MM.1S (cell line): Measurements from ENCODE around the gene GPATCH3.

Experiments used
- DNase-seq: peaks from one replicate; pipeline ENCODE4 v3.0.0-alpha.2; 2015
- H2AFZ ChIP-seq: fragments of 300-600 bp; sonication (generic); 2 replicates; pipeline ENCODE4 v1.6.0; 2016; ENCODE audit warnings: antibody characterized with exemption, low read length
- H3F3A ChIP-seq: fragments of 300-600 bp; sonication (generic); 2 replicates; pipeline ENCODE4 v1.6.1; 2016; ENCODE audit warnings: mild to moderate bottlenecking, antibody characterized with exemption, low read length, moderate library complexity, mixed read lengths; ENCODE audit not compliant: insufficient read depth
- H3K27ac ChIP-seq: fragments of 300-600 bp; sonication (generic); 2 replicates; pipeline ENCODE4 v1.5.1; 2016; ENCODE audit warnings: mild to moderate bottlenecking, low read length
- H3K27me3 ChIP-seq: fragments of 300-600 bp; sonication (generic); replicated peaks from 2 replicates; pipeline ENCODE4 v1.6.0; 2016; ENCODE audit warnings: low read length; ENCODE audit not compliant: insufficient read depth
- H3K36me3 ChIP-seq: fragments of 300-600 bp; sonication (generic); replicated peaks from 2 replicates; pipeline ENCODE4 v1.6.1; 2016; ENCODE audit warnings: mild to moderate bottlenecking, low read length, mixed read lengths; ENCODE audit not compliant: insufficient read depth
- H3K4me1 ChIP-seq: fragments of 300-600 bp; sonication (generic); 2 replicates; pipeline ENCODE4 v1.6.1; 2016; ENCODE audit warnings: low read length, mixed read lengths
- H3K4me2 ChIP-seq: fragments of 300-600 bp; sonication (generic); 2 replicates; pipeline ENCODE4 v1.6.0; 2016; ENCODE audit warnings: low read depth, low read length
- H3K4me3 ChIP-seq: fragments of 300-600 bp; sonication (generic); 2 replicates; pipeline ENCODE4 v1.5.1; 2016; ENCODE audit warnings: low read length, mixed read lengths
- H3K79me2 ChIP-seq: fragments of 300-600 bp; sonication (generic); 2 replicates; pipeline ENCODE4 v1.6.1; 2016; ENCODE audit warnings: mixed run types, low read length, mixed read lengths
- H3K9ac ChIP-seq: fragments of 300-600 bp; sonication (generic); 2 replicates; pipeline ENCODE4 v1.6.1; 2016; ENCODE audit warnings: low read length, mixed read lengths
- H3K9me2 ChIP-seq: fragments of 300-600 bp; sonication (generic); replicated peaks from 2 replicates; pipeline ENCODE4 v1.6.1; 2016; ENCODE audit warnings: mild to moderate bottlenecking, low read length, mixed read lengths; ENCODE audit not compliant: insufficient read depth
- H3K9me3 ChIP-seq: fragments of 300-600 bp; sonication (generic); replicated peaks from 2 replicates; pipeline ENCODE4 v1.6.1; 2016; ENCODE audit warnings: mild to moderate bottlenecking, low read length, mixed read lengths; ENCODE audit not compliant: insufficient read depth
- H4K20me1 ChIP-seq: fragments of 300-600 bp; sonication (generic); 2 replicates; pipeline ENCODE4 v1.6.1; 2016; ENCODE audit warnings: mild to moderate bottlenecking, low read length, moderate library complexity, mixed read lengths; ENCODE audit not compliant: insufficient read depth
- CTCF ChIP-seq: fragments of 300-600 bp; sonication (generic); IDR thresholded peaks from 2 replicates; pipeline ENCODE4 v1.5.1; 2016; ENCODE audit warnings: antibody characterized with exemption, low read length, mixed read lengths
- EZH2 ChIP-seq: fragments of 300-600 bp; sonication (generic); optimal IDR thresholded peaks from 2 replicates; pipeline ENCODE3; 2017; ENCODE audit warnings: low read depth, mild to moderate bottlenecking, antibody characterized with exemption, low read length, mixed read lengths
- EZH2phosphoT487 ChIP-seq: fragments of 300-600 bp; sonication (generic); IDR thresholded peaks from 2 replicates; pipeline ENCODE4 v1.6.1; 2018; ENCODE audit warnings: antibody characterized with exemption, low read length

Gene GPATCH3

GRCh38 chr1:26858891-26859640, 41.2 kb downstream of the GPATCH3 start:
- no peaks in the 10 kb centered on the region for H3K9me3 ChIP-seq
- H3F3A ChIP-seq, result peaks cover 21% of the 10 kb centered on the region
- H4K20me1 ChIP-seq, result no peaks in the 10 kb centered on the region
- H2AFZ ChIP-seq, result no peak overlapping the region
- H3K27ac ChIP-seq, result no peak overlapping the region
- H3K79me2 ChIP-seq, result no peaks in the 10 kb centered on the region
- no peak overlapping the region for H3K4me3 ChIP-seq
- H3K4me2 ChIP-seq, result no peak overlapping the region
- H3K9me2 ChIP-seq, result no peaks in the 10 kb centered on the region
- TF ChIP-seq EZH2, result no peak
- TF ChIP-seq CTCF, result no peak
- no peak for TF ChIP-seq EZH2phosphoT487
- H3K36me3 ChIP-seq, result no peaks in the 10 kb centered on the region
- peaks cover 19% of the 10 kb centered on the region for H3K4me1 ChIP-seq
- DNase-seq, result no peak
- no peaks in the 10 kb centered on the region for H3K27me3 ChIP-seq
- no peak overlapping the region for H3K9ac ChIP-seq

DNA sequence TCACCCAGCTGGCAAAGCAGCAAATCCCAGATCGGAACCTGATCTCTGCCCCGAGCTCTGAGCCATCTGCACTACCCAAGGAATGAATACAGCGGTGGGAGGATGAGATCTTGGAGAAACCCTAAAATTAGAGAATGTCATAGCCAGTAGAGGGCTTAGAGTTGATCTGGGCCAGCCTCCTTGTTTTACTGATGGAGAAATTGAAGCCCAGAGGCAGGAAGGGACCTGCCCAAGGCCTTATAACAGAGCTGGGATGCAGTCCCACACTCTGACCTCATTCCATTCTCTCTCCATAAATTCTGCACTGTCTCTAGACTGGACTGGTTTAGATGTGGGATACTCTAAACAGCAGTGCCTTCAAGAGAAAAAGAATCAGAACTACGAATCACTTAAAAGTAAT, 42.1 kb downstream of the GPATCH3 start:
- no peaks in the 10 kb centered on the region for H3K9me2 ChIP-seq
- no peak overlapping the region for H3K27ac ChIP-seq
- no peaks in the 10 kb centered on the region for H4K20me1 ChIP-seq
- H3F3A ChIP-seq, result peaks cover 18% of the 10 kb centered on the region
- H3K36me3 ChIP-seq, result 0 out of 2 replicates have a peak, but pooled peaks cover 4% of the 10 kb centered on the region
- no peaks in the 10 kb centered on the region for H3K9me3 ChIP-seq
- no peak overlapping the region for H3K4me2 ChIP-seq
- no peak for DNase-seq
- H3K9ac ChIP-seq, result no peak overlapping the region
- no peak for TF ChIP-seq CTCF
- TF ChIP-seq EZH2phosphoT487, result no peak
- TF ChIP-seq EZH2, result no peak
- no peak overlapping the region for H3K4me3 ChIP-seq
- peaks cover 14% of the 10 kb centered on the region for H3K4me1 ChIP-seq
- no peaks in the 10 kb centered on the region for H3K27me3 ChIP-seq
- H2AFZ ChIP-seq, result no peak overlapping the region
- H3K79me2 ChIP-seq, result no peaks in the 10 kb centered on the region

DNA sequence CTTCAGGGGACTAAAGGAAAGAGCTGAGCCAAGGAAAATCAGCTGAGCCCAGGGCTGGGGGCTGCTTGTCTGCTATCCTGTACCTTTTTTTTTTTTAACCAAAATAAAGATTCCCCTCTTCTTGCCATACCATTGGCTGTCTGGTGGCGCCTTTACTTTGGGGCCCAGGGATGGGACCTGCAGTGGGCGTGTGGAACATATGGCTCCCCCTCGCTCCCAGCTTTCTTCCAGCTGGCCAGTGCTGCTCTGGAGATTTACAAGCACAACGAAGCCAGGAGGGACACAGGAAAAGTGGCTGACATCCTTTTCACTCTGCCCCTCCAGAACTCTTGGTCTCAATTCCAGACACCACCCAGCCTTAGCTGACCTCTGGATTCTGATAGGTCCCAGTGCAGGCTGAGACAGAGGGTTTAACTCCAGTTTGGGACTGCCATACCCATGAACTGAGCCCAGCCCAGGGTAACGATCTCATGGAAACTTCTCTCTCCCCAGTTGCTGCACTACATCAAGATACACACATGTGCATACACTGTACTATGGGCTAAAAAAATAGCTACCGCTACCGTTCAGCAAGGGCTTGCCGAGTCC, 42.7 kb downstream of the GPATCH3 start:
- peaks cover 8% of the 10 kb centered on the region for H3K4me1 ChIP-seq

More for the DNA sequence above, 42.7 kb downstream of the GPATCH3 start:
- TF ChIP-seq CTCF (no peak), EZH2 (no peak), EZH2phosphoT487 (no peak)
- no peaks in the 10 kb centered on the region for H3K79me2 ChIP-seq
- H3K27ac ChIP-seq, result no peak overlapping the region
- no peak overlapping the region for H3K4me3 ChIP-seq
- H4K20me1 ChIP-seq, result no peaks in the 10 kb centered on the region
- H3F3A ChIP-seq, result peaks cover 12% of the 10 kb centered on the region
- no peaks in the 10 kb centered on the region for H3K9me2 ChIP-seq
- no peaks in the 10 kb centered on the region for H3K27me3 ChIP-seq
- no peak overlapping the region for H3K4me2 ChIP-seq
- H3K9ac ChIP-seq, result no peak overlapping the region
- H2AFZ ChIP-seq, result no peak overlapping the region
- DNase-seq, result no peak
- no peaks in the 10 kb centered on the region for H3K9me3 ChIP-seq
- 0 out of 2 replicates have a peak, but pooled peaks cover 4% of the 10 kb centered on the region for H3K36me3 ChIP-seq
